ENCODE measurements around the gene HEATR5B.
"Not testable (repeated sequence)": the region's sequence is repeated elsewhere in the genome, so short reads cannot be mapped to it uniquely, and the experiment has no call there.

Gene HEATR5B

DNA sequence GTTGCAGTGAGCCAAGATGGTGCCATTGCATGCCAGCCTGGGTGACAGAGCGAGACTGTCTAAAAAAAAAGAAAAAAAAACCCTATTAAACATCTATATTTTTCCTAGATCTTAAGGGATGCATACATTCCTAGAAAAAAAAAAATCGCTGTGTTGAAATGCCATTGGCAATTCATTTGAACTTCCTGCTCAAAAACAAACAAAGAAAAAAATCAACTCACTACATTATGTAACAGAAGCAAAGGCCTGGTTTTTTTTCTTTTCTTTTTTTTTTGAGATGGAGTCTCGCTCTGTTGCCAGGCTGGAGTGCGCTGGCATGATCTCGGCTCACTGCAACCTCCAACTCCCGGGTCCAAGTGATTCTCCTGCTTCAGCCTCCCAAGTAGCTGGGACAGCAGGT lies 96.2 kb downstream of the HEATR5B start:
- Histone ChIP-seq H3K27me3 (ENCODE audit: low read length) (no peaks in the 10 kb centered on the region), H4K20me1 (ENCODE audit: low read depth, low read length) (no peaks in the 10 kb centered on the region), H3K9ac (ENCODE audit: low read length) (no peak overlapping the region), H3F3A (ENCODE audit: insufficient read depth) (peaks cover 10% of the 10 kb centered on the region; the same call in 1 of the 2 replicates), H3K9me3 (ENCODE audit: insufficient read depth, low read length) (no peaks in the 10 kb centered on the region), H3K4me2 (ENCODE audit: low read depth, low read length, poor library complexity, severe bottlenecking) (no peak overlapping the region), H3K27ac (ENCODE audit: low read depth, low read length) (no peak overlapping the region), H3K79me2 (ENCODE audit: insufficient read depth, low read length) (no peaks in the 10 kb centered on the region), H2AFZ (ENCODE audit: low read depth, low read length, severe bottlenecking) (no peak overlapping the region), H3K36me3 (ENCODE audit: low read length) (no peaks in the 10 kb centered on the region; the same call in 1 of the 2 replicates), H3K9me2 (replicated peaks; ENCODE audit: insufficient read depth, low read length) (no peaks in the 10 kb centered on the region), H3K4me3 (ENCODE audit: insufficient read depth, low read length, poor library complexity, severe bottlenecking) (no peak overlapping the region)
- TF ChIP-seq CTCF (IDR thresholded peaks at IDR 0.05; ENCODE audit: insufficient read depth, low read length, poor library complexity, severe bottlenecking) (no peak), EZH2phosphoT487 (conservative IDR thresholded peaks at IDR 0.05; ENCODE audit: low read length) (no peak)

DNA sequence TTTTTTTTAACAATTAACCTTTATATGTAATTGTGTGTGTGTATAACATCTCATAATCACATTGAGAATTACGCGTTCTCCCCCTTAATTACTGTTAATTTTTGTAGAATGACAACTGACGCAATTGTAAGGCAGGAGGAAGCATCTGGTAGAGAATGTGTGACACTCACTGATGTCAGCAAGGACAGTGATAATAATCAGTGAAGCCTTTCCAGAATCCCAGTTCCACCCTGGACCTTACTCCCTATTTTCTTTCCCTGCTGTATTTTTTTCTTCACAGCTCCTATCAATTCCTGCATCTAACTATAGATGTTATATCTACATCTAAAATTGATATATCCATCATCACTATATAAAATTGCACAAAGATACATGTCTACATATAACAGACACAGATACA lies 101.7 kb downstream of the HEATR5B start:
- Histone ChIP-seq H3K27ac (ENCODE audit: low read depth, low read length) (no peak overlapping the region), H4K20me1 (ENCODE audit: low read depth, low read length) (no peaks in the 10 kb centered on the region), H3F3A (ENCODE audit: insufficient read depth) (peaks cover 10% of the 10 kb centered on the region; the same call in 1 of the 2 replicates), H3K27me3 (ENCODE audit: low read length) (no peaks in the 10 kb centered on the region), H3K36me3 (ENCODE audit: low read length) (no peaks in the 10 kb centered on the region; the same call in 1 of the 2 replicates), H3K4me2 (ENCODE audit: low read depth, low read length, poor library complexity, severe bottlenecking) (no peak overlapping the region), H3K9me2 (replicated peaks; ENCODE audit: insufficient read depth, low read length) (no peaks in the 10 kb centered on the region), H2AFZ (ENCODE audit: low read depth, low read length, severe bottlenecking) (no peak overlapping the region), H3K9me3 (ENCODE audit: insufficient read depth, low read length) (no peaks in the 10 kb centered on the region), H3K79me2 (ENCODE audit: insufficient read depth, low read length) (no peaks in the 10 kb centered on the region), H3K4me3 (ENCODE audit: insufficient read depth, low read length, poor library complexity, severe bottlenecking) (no peak overlapping the region), H3K9ac (ENCODE audit: low read length) (no peak overlapping the region)
- TF ChIP-seq CTCF (IDR thresholded peaks at IDR 0.05; ENCODE audit: insufficient read depth, low read length, poor library complexity, severe bottlenecking): no peak
- TF ChIP-seq EZH2phosphoT487 (conservative IDR thresholded peaks at IDR 0.05; ENCODE audit: low read length): no peak

- H2AFZ ChIP-seq (ENCODE audit: low read depth, low read length, severe bottlenecking): no peak overlapping the region
- no peaks in the 10 kb centered on the region for H3K27me3 ChIP-seq (ENCODE audit: low read length)
- no peak overlapping the region for H3K9ac ChIP-seq (ENCODE audit: low read length)
- H3F3A ChIP-seq (ENCODE audit: insufficient read depth): peaks cover 10% of the 10 kb centered on the region; the same call in 1 of the 2 replicates
- no peak for TF ChIP-seq EZH2phosphoT487 (conservative IDR thresholded peaks at IDR 0.05; ENCODE audit: low read length)
- no peak for TF ChIP-seq CTCF (IDR thresholded peaks at IDR 0.05; ENCODE audit: insufficient read depth, low read length, poor library complexity, severe bottlenecking)
- no peak overlapping the region for H3K4me3 ChIP-seq (ENCODE audit: insufficient read depth, low read length, poor library complexity, severe bottlenecking)
- no peaks in the 10 kb centered on the region for H3K79me2 ChIP-seq (ENCODE audit: insufficient read depth, low read length)
- H3K27ac ChIP-seq (ENCODE audit: low read depth, low read length): no peak overlapping the region
- H3K9me2 ChIP-seq (replicated peaks; ENCODE audit: insufficient read depth, low read length): no peaks in the 10 kb centered on the region
- H3K9me3 ChIP-seq (ENCODE audit: insufficient read depth, low read length): no peaks in the 10 kb centered on the region
- H3K36me3 ChIP-seq (ENCODE audit: low read length): no peaks in the 10 kb centered on the region; the same call in 1 of the 2 replicates
- H3K4me2 ChIP-seq (ENCODE audit: low read depth, low read length, poor library complexity, severe bottlenecking): no peak overlapping the region
- no peaks in the 10 kb centered on the region for H4K20me1 ChIP-seq (ENCODE audit: low read depth, low read length)
These were observed 102.3 kb downstream of the HEATR5B start for GRCh38 chr2:36981911-36982310.

- not testable (repeated sequence) for H3K9ac ChIP-seq (ENCODE audit: low read length); H3K27ac ChIP-seq (ENCODE audit: low read depth, low read length); H3K9me3 ChIP-seq (ENCODE audit: insufficient read depth, low read length); H3K4me2 ChIP-seq (ENCODE audit: low read depth, low read length, poor library complexity, severe bottlenecking); H3K36me3 ChIP-seq (ENCODE audit: low read length); H3K27me3 ChIP-seq (ENCODE audit: low read length); H3K4me3 ChIP-seq (ENCODE audit: insufficient read depth, low read length, poor library complexity, severe bottlenecking); H2AFZ ChIP-seq (ENCODE audit: low read depth, low read length, severe bottlenecking); H4K20me1 ChIP-seq (ENCODE audit: low read depth, low read length); H3K79me2 ChIP-seq (ENCODE audit: insufficient read depth, low read length); H3F3A ChIP-seq (ENCODE audit: insufficient read depth); H3K9me2 ChIP-seq (replicated peaks; ENCODE audit: insufficient read depth, low read length)
These were observed 105.2 kb downstream of the HEATR5B start for GRCh38 chr2:36979007-36979406.
